ENCODE measurements around the gene SKOR1. TPM values are rescaled to one million over a fixed set of nuclear protein-coding genes. Genes with fewer than 3 reads are reported as not detected.

SKOR1 gene
- total and polyA plus RNA-seq, 2 of the 13 experiments (the other 11 are each of a cell fraction or from before 2014, with no cell fraction given), result 0.09 to 0.11 TPM

DNA sequence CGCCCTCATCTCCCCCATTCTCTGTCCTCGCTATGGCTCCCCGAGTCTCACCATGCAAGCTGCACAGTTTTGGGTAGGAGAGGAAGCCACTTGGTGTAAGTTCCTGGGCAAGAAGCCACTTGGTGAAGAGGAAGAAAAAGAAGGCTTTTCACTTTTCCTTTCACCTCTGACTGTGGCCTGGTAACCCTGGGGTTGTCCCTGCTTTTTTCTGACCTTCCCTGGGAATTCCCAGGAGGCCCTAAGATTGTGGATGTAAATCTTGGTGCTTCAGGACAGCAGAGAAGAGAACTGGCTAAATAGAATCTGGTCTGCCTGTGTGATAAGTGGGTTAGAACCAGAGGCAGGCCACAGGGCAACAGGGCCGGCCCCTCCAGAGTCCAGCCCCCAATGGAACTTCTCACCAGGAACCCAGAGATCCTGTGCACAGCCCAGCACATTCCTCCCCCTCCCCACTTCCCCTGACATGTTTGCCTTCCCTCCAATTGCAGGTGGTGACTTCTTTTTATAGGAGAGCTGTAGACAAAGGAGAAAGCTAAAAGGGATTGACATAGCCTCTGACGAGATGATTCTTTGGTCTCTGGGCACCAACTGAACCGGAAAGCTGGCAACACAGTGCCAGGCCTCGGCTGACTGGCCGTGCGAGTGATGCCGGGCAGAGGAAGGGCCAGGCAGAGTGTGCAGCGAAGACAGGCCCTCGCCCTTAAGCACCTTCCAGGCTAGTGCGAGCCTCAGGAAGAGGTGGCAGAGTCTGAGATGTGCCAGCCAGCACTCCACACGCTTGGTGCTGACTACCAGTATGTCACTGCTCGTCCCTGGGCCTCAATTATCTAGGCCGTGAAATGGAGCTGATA, 19.4 kb upstream of the SKOR1 start:
- H3K4me1 ChIP-seq (ENCODE audit: insufficient read depth, low read length), result peaks cover 9% of the 10 kb centered on the region
- ChIA-PET CTCF (ENCODE audit: low intra/inter-chr PET ratio, low total read pairs) (no interaction called here), POLR2A (no interaction called here)
- no peaks in the 10 kb centered on the region for H3K9me3 ChIP-seq (ENCODE audit: low read length)
- FAIRE-seq, result no peak
- no peaks in the 10 kb centered on the region for H3K79me2 ChIP-seq (ENCODE audit: insufficient read depth, low read length)
- BruUV-seq (replicated peaks), result no TSS peak
- intact Hi-C loops (cut with micrococcal nuclease; ENCODE audit: unreplicated experiment) (no loop called here), in situ Hi-C loops (cut with HindIII; ENCODE audit: extremely low pct_ligation_motif_present, low pct_unique_long_range_greater_than_20kb) (no loop called here)
- H3K27ac ChIP-seq (ENCODE audit: extremely low read length, insufficient read depth, low read length), result no peak overlapping the region
- H3K9ac ChIP-seq (ENCODE audit: insufficient read depth, low read depth, low read length), result no peak overlapping the region
- no peak for DNase-seq (ENCODE audit: low spot score)
- H3K27me3 ChIP-seq (ENCODE audit: control insufficient read depth in 1 of 2, insufficient read depth in 2 of 2, low read length in 2 of 2), result no peaks in the 10 kb centered on the region
- H4K20me1 ChIP-seq (ENCODE audit: insufficient read depth, low read length), result no peaks in the 10 kb centered on the region
- H2AFZ ChIP-seq (ENCODE audit: low read length), result no peak overlapping the region
- H3K36me3 ChIP-seq (replicated peaks in 1 of 2; ENCODE audit: control insufficient read depth in 1 of 2, insufficient read depth in 2 of 2, low read length in 2 of 2), result no peaks in the 10 kb centered on the region
- no peak for ATAC-seq
- 87% methylated on average over 10 of the region's 16 CpGs for WGBS (ENCODE audit: low lambda C conversion rate)
- H3K4me2 ChIP-seq (ENCODE audit: low read depth, low read length), result no peak overlapping the region
- H3K4me3 ChIP-seq (replicated peaks in 1 of 3; ENCODE audit: insufficient read depth in 1 of 3, low read depth in 2 of 3, low read length in 3 of 3), result no peak overlapping the region
- TF ChIP-seq ETV6 (CRISPR knock-in tag; conservative IDR thresholded peaks at IDR 0.05) (no peak), CC2D1A (CRISPR knock-in tag; IDR thresholded peaks at IDR 0.05) (no peak), GTF3A (CRISPR knock-in tag; conservative IDR thresholded peaks at IDR 0.05) (no peak), TAF1 (CRISPR knock-in tag; IDR thresholded peaks at IDR 0.05) (no peak), ZNF616 (CRISPR knock-in tag; IDR thresholded peaks at IDR 0.05; ENCODE audit: low read depth) (no peak)
- TF ChIP-seq, protein P1, sequence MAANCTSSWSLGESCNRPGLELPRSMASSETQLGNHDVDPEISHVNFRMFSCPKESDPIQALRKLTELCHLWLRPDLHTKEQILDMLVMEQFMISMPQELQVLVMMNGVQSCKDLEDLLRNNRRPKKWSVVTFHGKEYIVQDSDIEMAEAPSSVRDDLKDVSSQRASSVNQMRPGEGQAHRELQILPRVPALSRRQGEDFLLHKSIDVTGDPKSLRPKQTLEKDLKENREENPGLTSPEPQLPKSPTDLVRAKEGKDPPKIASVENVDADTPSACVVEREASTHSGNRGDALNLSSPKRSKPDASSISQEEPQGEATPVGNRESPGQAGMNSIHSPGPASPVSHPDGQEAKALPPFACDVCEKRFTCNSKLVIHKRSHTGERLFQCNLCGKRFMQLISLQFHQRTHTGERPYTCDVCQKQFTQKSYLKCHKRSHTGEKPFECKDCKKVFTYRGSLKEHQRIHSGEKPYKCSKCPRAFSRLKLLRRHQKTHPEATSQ (CRISPR knock-in tag; IDR thresholded peaks at IDR 0.05; ENCODE audit: borderline replicate concordance), result no peak
- TF ChIP-seq, protein P2, sequence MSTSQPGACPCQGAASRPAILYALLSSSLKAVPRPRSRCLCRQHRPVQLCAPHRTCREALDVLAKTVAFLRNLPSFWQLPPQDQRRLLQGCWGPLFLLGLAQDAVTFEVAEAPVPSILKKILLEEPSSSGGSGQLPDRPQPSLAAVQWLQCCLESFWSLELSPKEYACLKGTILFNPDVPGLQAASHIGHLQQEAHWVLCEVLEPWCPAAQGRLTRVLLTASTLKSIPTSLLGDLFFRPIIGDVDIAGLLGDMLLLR (CRISPR knock-in tag; IDR thresholded peaks at IDR 0.05), result no peak
- TF ChIP-seq, protein P3, sequence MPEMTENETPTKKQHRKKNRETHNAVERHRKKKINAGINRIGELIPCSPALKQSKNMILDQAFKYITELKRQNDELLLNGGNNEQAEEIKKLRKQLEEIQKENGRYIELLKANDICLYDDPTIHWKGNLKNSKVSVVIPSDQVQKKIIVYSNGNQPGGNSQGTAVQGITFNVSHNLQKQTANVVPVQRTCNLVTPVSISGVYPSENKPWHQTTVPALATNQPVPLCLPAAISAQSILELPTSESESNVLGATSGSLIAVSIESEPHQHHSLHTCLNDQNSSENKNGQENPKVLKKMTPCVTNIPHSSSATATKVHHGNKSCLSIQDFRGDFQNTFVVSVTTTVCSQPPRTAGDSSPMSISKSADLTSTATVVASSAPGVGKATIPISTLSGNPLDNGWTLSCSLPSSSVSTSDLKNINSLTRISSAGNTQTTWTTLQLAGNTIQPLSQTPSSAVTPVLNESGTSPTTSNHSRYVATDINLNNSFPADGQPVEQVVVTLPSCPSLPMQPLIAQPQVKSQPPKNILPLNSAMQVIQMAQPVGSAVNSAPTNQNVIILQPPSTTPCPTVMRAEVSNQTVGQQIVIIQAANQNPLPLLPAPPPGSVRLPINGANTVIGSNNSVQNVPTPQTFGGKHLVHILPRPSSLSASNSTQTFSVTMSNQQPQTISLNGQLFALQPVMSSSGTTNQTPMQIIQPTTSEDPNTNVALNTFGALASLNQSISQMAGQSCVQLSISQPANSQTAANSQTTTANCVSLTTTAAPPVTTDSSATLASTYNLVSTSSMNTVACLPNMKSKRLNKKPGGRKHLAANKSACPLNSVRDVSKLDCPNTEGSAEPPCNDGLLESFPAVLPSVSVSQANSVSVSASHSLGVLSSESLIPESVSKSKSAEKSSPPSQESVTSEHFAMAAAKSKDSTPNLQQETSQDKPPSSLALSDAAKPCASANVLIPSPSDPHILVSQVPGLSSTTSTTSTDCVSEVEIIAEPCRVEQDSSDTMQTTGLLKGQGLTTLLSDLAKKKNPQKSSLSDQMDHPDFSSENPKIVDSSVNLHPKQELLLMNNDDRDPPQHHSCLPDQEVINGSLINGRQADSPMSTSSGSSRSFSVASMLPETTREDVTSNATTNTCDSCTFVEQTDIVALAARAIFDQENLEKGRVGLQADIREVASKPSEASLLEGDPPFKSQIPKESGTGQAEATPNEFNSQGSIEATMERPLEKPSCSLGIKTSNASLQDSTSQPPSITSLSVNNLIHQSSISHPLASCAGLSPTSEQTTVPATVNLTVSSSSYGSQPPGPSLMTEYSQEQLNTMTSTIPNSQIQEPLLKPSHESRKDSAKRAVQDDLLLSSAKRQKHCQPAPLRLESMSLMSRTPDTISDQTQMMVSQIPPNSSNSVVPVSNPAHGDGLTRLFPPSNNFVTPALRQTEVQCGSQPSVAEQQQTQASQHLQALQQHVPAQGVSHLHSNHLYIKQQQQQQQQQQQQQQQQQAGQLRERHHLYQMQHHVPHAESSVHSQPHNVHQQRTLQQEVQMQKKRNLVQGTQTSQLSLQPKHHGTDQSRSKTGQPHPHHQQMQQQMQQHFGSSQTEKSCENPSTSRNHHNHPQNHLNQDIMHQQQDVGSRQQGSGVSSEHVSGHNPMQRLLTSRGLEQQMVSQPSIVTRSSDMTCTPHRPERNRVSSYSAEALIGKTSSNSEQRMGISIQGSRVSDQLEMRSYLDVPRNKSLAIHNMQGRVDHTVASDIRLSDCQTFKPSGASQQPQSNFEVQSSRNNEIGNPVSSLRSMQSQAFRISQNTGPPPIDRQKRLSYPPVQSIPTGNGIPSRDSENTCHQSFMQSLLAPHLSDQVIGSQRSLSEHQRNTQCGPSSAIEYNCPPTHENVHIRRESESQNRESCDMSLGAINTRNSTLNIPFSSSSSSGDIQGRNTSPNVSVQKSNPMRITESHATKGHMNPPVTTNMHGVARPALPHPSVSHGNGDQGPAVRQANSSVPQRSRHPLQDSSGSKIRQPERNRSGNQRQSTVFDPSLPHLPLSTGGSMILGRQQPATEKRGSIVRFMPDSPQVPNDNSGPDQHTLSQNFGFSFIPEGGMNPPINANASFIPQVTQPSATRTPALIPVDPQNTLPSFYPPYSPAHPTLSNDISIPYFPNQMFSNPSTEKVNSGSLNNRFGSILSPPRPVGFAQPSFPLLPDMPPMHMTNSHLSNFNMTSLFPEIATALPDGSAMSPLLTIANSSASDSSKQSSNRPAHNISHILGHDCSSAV (CRISPR knock-in tag; IDR thresholded peaks at IDR 0.05; ENCODE audit: borderline replicate concordance), result no peak
- TF ChIP-seq, protein P4, sequence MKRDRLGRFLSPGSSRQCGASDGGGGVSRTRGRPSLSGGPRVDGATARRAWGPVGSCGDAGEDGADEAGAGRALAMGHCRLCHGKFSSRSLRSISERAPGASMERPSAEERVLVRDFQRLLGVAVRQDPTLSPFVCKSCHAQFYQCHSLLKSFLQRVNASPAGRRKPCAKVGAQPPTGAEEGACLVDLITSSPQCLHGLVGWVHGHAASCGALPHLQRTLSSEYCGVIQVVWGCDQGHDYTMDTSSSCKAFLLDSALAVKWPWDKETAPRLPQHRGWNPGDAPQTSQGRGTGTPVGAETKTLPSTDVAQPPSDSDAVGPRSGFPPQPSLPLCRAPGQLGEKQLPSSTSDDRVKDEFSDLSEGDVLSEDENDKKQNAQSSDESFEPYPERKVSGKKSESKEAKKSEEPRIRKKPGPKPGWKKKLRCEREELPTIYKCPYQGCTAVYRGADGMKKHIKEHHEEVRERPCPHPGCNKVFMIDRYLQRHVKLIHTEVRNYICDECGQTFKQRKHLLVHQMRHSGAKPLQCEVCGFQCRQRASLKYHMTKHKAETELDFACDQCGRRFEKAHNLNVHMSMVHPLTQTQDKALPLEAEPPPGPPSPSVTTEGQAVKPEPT (CRISPR knock-in tag; IDR thresholded peaks at IDR 0.05; ENCODE audit: low read depth), result no peak

Measured in HepG2 (cell line).